SK-N-SH (cell line): ENCODE measurements around the gene VPS26A. TPM values are rescaled to one million over a fixed set of nuclear protein-coding genes. Genes with fewer than 3 reads are reported as not detected.

ENCODE experiments used
- CTCF ChIA-PET: fragments of 300-600, 350-600 bp; formaldehyde crosslinking; extraction: SDS; loops from one replicate; lab custom pipeline; 2021; lab: Yijun Ruan, JAX
- POLR2A ChIA-PET: fragments of 350-600 bp; sonication (Branson Sonifier 250); formaldehyde crosslinking; extraction: SDS; loops from one replicate; lab custom pipeline; 2020; ENCODE audit warnings: antibody characterized with exemption, inconsistent platforms; lab: Yijun Ruan, JAX
- DNase-seq: peaks from one replicate; pipeline ENCODE4 v3.0.0; 2012
- H2AFZ ChIP-seq: fragments of 200-600 bp; sonication (generic); 2 replicates; pipeline ENCODE4 v1.8.1; 2016; ENCODE audit warnings: antibody characterized with exemption, mild to moderate bottlenecking, low read depth
- H3F3A ChIP-seq: fragments of 200-600 bp; sonication (generic); replicated peaks from 2 replicates; pipeline ENCODE3; 2016; ENCODE audit warnings: antibody characterized with exemption, mild to moderate bottlenecking; ENCODE audit not compliant: insufficient read depth
- H3K27ac ChIP-seq, 2 experiments: fragments of 200-500 bp in 1 of 2; fragments of 200-600 bp in 1 of 2; sonication (Bioruptor generic) in 1 of 2; sonication (generic), shearing (Covaris generic) in 1 of 2; 2 replicates each; pipeline versions ENCODE4 v1.5.1 to v1.6.1; 2014 to 2016; ENCODE audit warnings: low read depth in 2 of 2, inconsistent platforms in 1 of 2, low read length in 1 of 2, mild to moderate bottlenecking in 1 of 2, mixed read lengths in 1 of 2
- H3K27me3 ChIP-seq: fragments of 200-600 bp; sonication (generic), shearing (Covaris generic); 2 replicates; pipeline ENCODE4 v1.6.1; 2016; ENCODE audit warnings: mixed run types; ENCODE audit not compliant: insufficient read depth
- H3K36me3 ChIP-seq, 2 experiments: fragments of 200-500 bp in 1 of 2; fragments of 200-600 bp in 1 of 2; sonication (Bioruptor generic) in 1 of 2; sonication (generic) in 1 of 2; replicated peaks in 1 of 2; 2 replicates each; pipeline versions ENCODE3 to v1.5.1; 2014 to 2016; ENCODE audit warnings: low read length in 1 of 2, mild to moderate bottlenecking in 1 of 2; ENCODE audit not compliant: insufficient read depth in 2 of 2, control insufficient read depth in 1 of 2
- H3K4me1 ChIP-seq, 2 experiments: fragments of 200-500 bp in 1 of 2; fragments of 200-600 bp in 1 of 2; sonication (Bioruptor generic) in 1 of 2; sonication (generic), shearing (Covaris generic) in 1 of 2; 2 replicates each; pipeline versions ENCODE4 v1.5.1 to v1.6.1; 2014 to 2016; ENCODE audit warnings: low read depth in 1 of 2, low read length in 1 of 2, mixed run types in 1 of 2; ENCODE audit not compliant: insufficient read depth in 2 of 2, control insufficient read depth in 1 of 2
- H3K4me2 ChIP-seq: fragments of 200-600 bp; sonication (generic), shearing (Covaris generic); 2 replicates; pipeline ENCODE4 v1.6.1; 2017; ENCODE audit warnings: mixed run types
- H3K4me3 ChIP-seq, 2 experiments: fragments of 200-500 bp in 1 of 2; fragments of 200-600 bp in 1 of 2; sonication (Bioruptor generic) in 1 of 2; sonication (generic), shearing (Covaris generic) in 1 of 2; 2 replicates each; pipeline versions ENCODE4 v1.5.1 to v1.8.1; 2014 to 2016; ENCODE audit warnings: low read depth in 2 of 2, inconsistent platforms in 1 of 2, low read length in 1 of 2, mild to moderate bottlenecking in 1 of 2, mixed read lengths in 1 of 2, moderate library complexity in 1 of 2
- H3K79me2 ChIP-seq: fragments of 200-600 bp; sonication (generic); 2 replicates; pipeline ENCODE4 v1.8.1; 2017; ENCODE audit warnings: mild to moderate bottlenecking; ENCODE audit not compliant: insufficient read depth
- H3K9ac ChIP-seq: fragments of 200-600 bp; sonication (generic); 2 replicates; pipeline ENCODE4 v1.6.1; 2017; ENCODE audit warnings: mixed run types
- H3K9me2 ChIP-seq: fragments of 200-600 bp; sonication (generic); 2 replicates; pipeline ENCODE4 v1.6.1; 2017; ENCODE audit warnings: mixed run types
- H3K9me3 ChIP-seq: fragments of 200-600 bp; sonication (generic); 2 replicates; pipeline ENCODE4 v1.6.1; 2017; ENCODE audit warnings: mixed run types, mild to moderate bottlenecking, moderate library complexity
- H4K20me1 ChIP-seq: fragments of 200-600 bp; sonication (generic); 2 replicates; pipeline ENCODE4 v1.6.1; 2017; ENCODE audit warnings: mild to moderate bottlenecking, mixed run types; ENCODE audit not compliant: insufficient read depth
- CHD2 ChIP-seq: fragments of 150-350 bp; IDR thresholded peaks from 2 replicates; pipeline ENCODE4 v1.6.1; 2018; ENCODE audit warnings: low read length; ENCODE audit not compliant: partially characterized antibody
- CTCF ChIP-seq: fragments of 200-600 bp; sonication (generic); IDR thresholded peaks from 2 replicates; pipeline ENCODE4 v1.6.1; 2017; ENCODE audit warnings: antibody characterized with exemption, mild to moderate bottlenecking, moderate library complexity
- EP300 ChIP-seq, 2 experiments: IDR thresholded peaks; 2 replicates each; pipeline versions ENCODE4 v1.4.0 to v1.6.1; 2012; ENCODE audit warnings: borderline replicate concordance in 1 of 2, low read depth in 1 of 2, low read length in 1 of 2
- FOSL2 ChIP-seq: IDR thresholded peaks from 2 replicates; pipeline ENCODE4 v1.4.0; 2012; ENCODE audit warnings: low read depth, mild to moderate bottlenecking, moderate library complexity, borderline replicate concordance
- FOXJ3 ChIP-seq: sonication (generic); formaldehyde crosslinking; IDR thresholded peaks from 2 replicates; pipeline ENCODE4 v1.5.1; 2020; ENCODE audit warnings: mild to moderate bottlenecking, missing genetic modification reagents
- GATA2 ChIP-seq: sonication (generic); formaldehyde crosslinking; IDR thresholded peaks from 2 replicates; pipeline ENCODE4 v1.5.0; 2020; ENCODE audit warnings: mild to moderate bottlenecking, missing genetic modification reagents
- IRF3 ChIP-seq: fragments of 150-350 bp; IDR thresholded peaks from 2 replicates; pipeline ENCODE4 v1.6.1; 2016; ENCODE audit warnings: mild to moderate bottlenecking, low read depth, low read length
- MXI1 ChIP-seq: IDR thresholded peaks from 2 replicates; pipeline ENCODE4 v1.6.1; 2012; ENCODE audit warnings: mild to moderate bottlenecking, low read depth, low read length, improper control_type of control experiment
- NFIC ChIP-seq: IDR thresholded peaks from 2 replicates; pipeline ENCODE4 v1.4.0; 2012; ENCODE audit warnings: borderline replicate concordance
- PBX3 ChIP-seq: IDR thresholded peaks from 2 replicates; pipeline ENCODE4; 2012
- RCOR1 ChIP-seq: fragments of 150-350 bp; IDR thresholded peaks from 2 replicates; pipeline ENCODE4 v1.6.1; 2017; ENCODE audit warnings: antibody characterized with exemption, low read length
- SMC3 ChIP-seq: IDR thresholded peaks from 2 replicates; pipeline ENCODE4 v1.6.1; 2012; ENCODE audit warnings: low read depth, low read length, improper control_type of control experiment
- TCF12 ChIP-seq: IDR thresholded peaks from 2 replicates; pipeline ENCODE4 v1.4.0; 2012
- TEAD4 ChIP-seq: IDR thresholded peaks from 2 replicates; pipeline ENCODE4 v1.4.0; 2012; ENCODE audit warnings: mild to moderate bottlenecking, borderline replicate concordance; ENCODE audit not compliant: insufficient read depth
- USF1 ChIP-seq: IDR thresholded peaks from 2 replicates; pipeline ENCODE4 v1.4.0; 2012; ENCODE audit warnings: low read depth, borderline replicate concordance
- USF2 ChIP-seq: fragments of 150-350 bp; IDR thresholded peaks from 2 replicates; pipeline ENCODE4 v1.6.1; 2017; ENCODE audit warnings: antibody characterized with exemption, low read length, low read depth, borderline replicate concordance
- WGBS: methylation state at CpG from one replicate; pipeline ENCODE4 v1.1.6; 2017; ENCODE audit warnings: low lambda C conversion rate; 5-methylcytosine and 5-hydroxymethylcytosine counted together
- polyA plus RNA-seq, 3 experiments: library from polyadenylated mRNA; depleted of rRNA; stranded (reverse); fragments of >200 nt; gene quantifications; 2 replicates each; pipeline ENCODE4 v1.2.3, GENCODE V29; 2012

The VPS26A gene
- polyA plus RNA-seq, 1 of the 3 experiments (the other 2 are of a cell fraction), result 10.6 TPM

GRCh38 chr10:69201045-69201444 lies 77.1 kb downstream of the VPS26A start:
- no peak overlapping the region for H3K4me2 ChIP-seq
- no peaks in the 10 kb centered on the region for H3K9me3 ChIP-seq
- H3K27me3 ChIP-seq, result no peaks in the 10 kb centered on the region
- ChIA-PET POLR2A (interaction anchor here (0.6 kb wide), 1 partner anchor 264 kb away, joined by 3 read pairs; no protein-coding TSS in a partner anchor), CTCF (interaction anchor here (1.5 to 1.6 kb wide), 2 partner anchors 37 to 107 kb away, joined by 3 to 4 read pairs; no protein-coding TSS in a partner anchor)
- peaks cover 48 to 67% of the 10 kb centered on the region in 2 experiments for H3K36me3 ChIP-seq
- H3K4me3 ChIP-seq, result no peak overlapping the region
- no peaks in the 10 kb centered on the region for H3K79me2 ChIP-seq
- H4K20me1 ChIP-seq, result no peaks in the 10 kb centered on the region
- H3F3A ChIP-seq, result no peaks in the 10 kb centered on the region
- H3K4me1 ChIP-seq, result no peaks in the 10 kb centered on the region
- no peaks in the 10 kb centered on the region for H3K9me2 ChIP-seq
- H2AFZ ChIP-seq, result no peak overlapping the region
- H3K27ac ChIP-seq, result no peak overlapping the region
- TF ChIP-seq IRF3 (no peak), FOXJ3 (no peak), USF2 (no peak), TCF12 (no peak), GATA2 (no peak), NFIC (no peak), SMC3 (no peak), TEAD4 (no peak), CHD2 (no peak)
- WGBS, result 93% methylated on average over 2 of the region's 2 CpGs
- no peak for DNase-seq
- H3K9ac ChIP-seq, result no peak overlapping the region

- Histone ChIP-seq H3K4me2 (no peak overlapping the region), H3K9ac (no peak overlapping the region), H4K20me1 (no peaks in the 10 kb centered on the region), H3F3A (no peaks in the 10 kb centered on the region), H3K9me3 (no peaks in the 10 kb centered on the region), H3K27ac (no peak overlapping the region), H3K27me3 (no peaks in the 10 kb centered on the region), H3K4me3 (no peak overlapping the region), H3K9me2 (no peaks in the 10 kb centered on the region), H2AFZ (no peak overlapping the region), H3K79me2 (no peaks in the 10 kb centered on the region), H3K4me1 (no peaks in the 10 kb centered on the region), H3K36me3 (peaks cover 47 to 66% of the 10 kb centered on the region in 2 experiments)
- WGBS, result 94% methylated on average over 1 of the region's 1 CpG
- CTCF ChIA-PET, result no interaction called here
- POLR2A ChIA-PET, result no interaction called here
- DNase-seq, result no peak
- TF ChIP-seq EP300 (IDR thresholded peaks at IDR 0.05; ENCODE audit: borderline replicate concordance in 1 of 2, low read depth in 1 of 2, low read length in 1 of 2) (no peak), MXI1 (no peak), PBX3 (no peak), USF1 (no peak), FOSL2 (no peak), CTCF (no peak), TEAD4 (no peak), IRF3 (no peak), RCOR1 (no peak)
Observed at GRCh38 chr10:69202332-69202731, 78.4 kb downstream of the VPS26A start.
